HG02852 (cell line): ENCODE measurements around the gene CYP4B1.
"Not testable (repeated sequence)": the region's sequence is repeated elsewhere in the genome, so short reads cannot be mapped to it uniquely, and the experiment has no call there.

ENCODE experiments used
- ATAC-seq: cut with Tn5 transposase; IDR thresholded peaks from one replicate; pipeline ENCODE4 v1.9.1; 2021; ENCODE audit warnings: mild to moderate bottlenecking, moderate library complexity; ENCODE audit not compliant: unreplicated experiment

The CYP4B1 gene

GRCh38 chr1:46798810-46799209, at the start of gene CYP4B1:
CYP4B1 (plus strand) TSS chr1:46799046; CDS start chr1:46799082, 36 bp downstream.
- no peak for ATAC-seq

GRCh38 chr1:46749404-46749803, 49.4 kb upstream of the CYP4B1 start:
- no peak for ATAC-seq

GRCh38 chr1:46749921-46750404, 48.9 kb upstream of the CYP4B1 start:
- no peak for ATAC-seq

- no peak for ATAC-seq
Observed at GRCh38 chr1:46753985-46754384, 44.9 kb upstream of the CYP4B1 start.

GRCh38 chr1:46754707-46755106, 44.1 kb upstream of the CYP4B1 start:
- not testable (repeated sequence) for ATAC-seq

GRCh38 chr1:46755121-46755520, 43.7 kb upstream of the CYP4B1 start:
- no peak for ATAC-seq

- ATAC-seq, result no peak
Observed at GRCh38 chr1:46757247-46757955, 41.4 kb upstream of the CYP4B1 start.

GRCh38 chr1:46757956-46758528, 40.8 kb upstream of the CYP4B1 start:
- ATAC-seq, result no peak

- ATAC-seq, result no peak
Observed at GRCh38 chr1:46760558-46761166, 38.2 kb upstream of the CYP4B1 start.

GRCh38 chr1:46761740-46762139, 37.1 kb upstream of the CYP4B1 start:
- no peak for ATAC-seq

GRCh38 chr1:46764402-46764801, 34.4 kb upstream of the CYP4B1 start:
- no peak for ATAC-seq

- no peak for ATAC-seq
Observed at GRCh38 chr1:46767649-46768282, 31.1 kb upstream of the CYP4B1 start.

- no peak for ATAC-seq
Observed at GRCh38 chr1:46768445-46768844, 30.4 kb upstream of the CYP4B1 start.

- ATAC-seq, result no peak
Observed at GRCh38 chr1:46769028-46769740, 29.7 kb upstream of the CYP4B1 start.

- ATAC-seq, result no peak
Observed at GRCh38 chr1:46770541-46770940, 28.3 kb upstream of the CYP4B1 start.

GRCh38 chr1:46772571-46772970, 26.3 kb upstream of the CYP4B1 start:
- no peak for ATAC-seq

GRCh38 chr1:46774297-46774696, 24.5 kb upstream of the CYP4B1 start:
- ATAC-seq, result no peak

GRCh38 chr1:46778456-46778855, 20.4 kb upstream of the CYP4B1 start:
- not testable (repeated sequence) for ATAC-seq

GRCh38 chr1:46784666-46785065, 14.2 kb upstream of the CYP4B1 start:
- ATAC-seq, result no peak

GRCh38 chr1:46788634-46789033, 10.2 kb upstream of the CYP4B1 start:
- not testable (repeated sequence) for ATAC-seq
